DMS79 (cell line): Measurements from ENCODE around the gene DGKB.
"Not testable (repeated sequence)": the region's sequence is repeated elsewhere in the genome, so short reads cannot be mapped to it uniquely, and the experiment has no call there.

ENCODE experiments used
- DNase-seq: peaks from one replicate; lab custom pipeline; 2025; lab: John Stamatoyannopoulos, UW

The DGKB gene

DNA sequence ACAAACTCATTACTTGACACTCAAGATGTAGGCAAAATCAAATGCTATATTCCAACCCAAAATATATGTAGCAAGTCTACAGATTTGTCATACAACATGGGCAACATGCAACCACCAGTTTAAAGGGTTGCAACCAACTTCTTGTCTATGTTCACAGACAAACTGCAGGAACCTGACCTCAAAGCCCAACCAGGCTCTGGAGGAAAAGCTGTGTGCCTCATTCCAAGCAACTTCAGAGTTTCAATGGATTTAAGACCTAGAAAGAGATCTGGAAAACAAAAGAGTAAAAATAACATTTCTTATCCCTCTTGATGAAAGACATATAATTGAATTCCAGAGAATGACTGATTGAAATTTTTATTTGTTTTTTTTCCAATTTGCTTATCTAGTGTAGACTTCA is 612.6 kb downstream of the DGKB start:
- no peak for DNase-seq

DNA sequence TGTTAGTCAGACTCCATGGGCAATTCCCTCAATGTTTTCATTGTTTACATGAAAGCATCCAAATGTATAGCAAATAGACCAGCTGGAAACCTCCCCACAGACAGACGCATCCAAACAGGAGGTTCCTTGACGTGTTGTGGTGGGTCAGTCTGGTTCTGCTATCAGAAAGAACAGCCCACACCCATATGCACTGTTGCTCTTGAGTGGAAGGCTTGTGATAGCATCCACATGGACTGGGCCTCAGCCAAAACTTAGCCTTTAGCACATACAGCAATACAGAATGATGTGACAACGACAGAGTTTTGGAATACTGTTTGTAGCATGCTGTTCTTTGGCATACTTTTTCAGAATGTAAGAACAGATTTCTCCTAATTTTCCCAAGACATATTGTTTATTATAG is 613.9 kb downstream of the DGKB start:
- DNase-seq, result no peak

DNA sequence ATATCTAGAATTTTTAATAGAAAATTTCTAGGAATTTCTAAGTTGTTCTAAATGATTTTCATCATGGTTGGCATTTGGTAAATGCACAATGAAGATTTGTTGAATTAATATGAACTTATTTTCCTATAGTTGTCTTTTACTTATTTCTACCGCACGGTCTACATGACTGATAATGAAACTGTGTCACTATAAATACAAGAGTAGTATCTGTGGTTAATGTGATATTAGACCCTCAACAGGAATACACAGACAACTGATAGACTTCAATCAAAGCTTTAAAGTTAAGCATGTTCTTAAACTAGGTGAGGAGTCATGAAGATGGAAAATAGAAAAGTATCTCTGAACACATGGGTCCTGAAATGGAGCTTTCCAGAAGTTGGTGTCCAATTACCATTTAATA is 615.2 kb downstream of the DGKB start:
- DNase-seq, result no peak

DNA sequence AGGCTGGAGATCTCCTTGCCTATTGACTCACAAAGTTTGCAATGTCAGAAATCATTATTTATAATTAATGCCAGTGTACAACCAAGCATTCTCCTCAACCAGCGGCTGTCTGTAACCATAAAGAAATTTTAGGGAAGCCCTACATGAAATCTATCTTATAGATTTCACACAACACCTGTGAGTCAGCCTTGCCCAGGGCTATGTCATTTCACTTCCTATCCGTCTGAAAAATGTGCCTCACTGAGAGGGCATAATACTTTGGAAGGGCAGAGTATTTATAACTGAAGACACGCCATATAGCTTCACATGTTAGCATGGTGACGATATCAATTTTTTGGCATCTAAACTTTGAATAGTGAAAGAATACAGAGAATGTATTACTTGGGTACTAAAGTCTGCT is 616.5 kb downstream of the DGKB start:
- DNase-seq, result no peak

DNA sequence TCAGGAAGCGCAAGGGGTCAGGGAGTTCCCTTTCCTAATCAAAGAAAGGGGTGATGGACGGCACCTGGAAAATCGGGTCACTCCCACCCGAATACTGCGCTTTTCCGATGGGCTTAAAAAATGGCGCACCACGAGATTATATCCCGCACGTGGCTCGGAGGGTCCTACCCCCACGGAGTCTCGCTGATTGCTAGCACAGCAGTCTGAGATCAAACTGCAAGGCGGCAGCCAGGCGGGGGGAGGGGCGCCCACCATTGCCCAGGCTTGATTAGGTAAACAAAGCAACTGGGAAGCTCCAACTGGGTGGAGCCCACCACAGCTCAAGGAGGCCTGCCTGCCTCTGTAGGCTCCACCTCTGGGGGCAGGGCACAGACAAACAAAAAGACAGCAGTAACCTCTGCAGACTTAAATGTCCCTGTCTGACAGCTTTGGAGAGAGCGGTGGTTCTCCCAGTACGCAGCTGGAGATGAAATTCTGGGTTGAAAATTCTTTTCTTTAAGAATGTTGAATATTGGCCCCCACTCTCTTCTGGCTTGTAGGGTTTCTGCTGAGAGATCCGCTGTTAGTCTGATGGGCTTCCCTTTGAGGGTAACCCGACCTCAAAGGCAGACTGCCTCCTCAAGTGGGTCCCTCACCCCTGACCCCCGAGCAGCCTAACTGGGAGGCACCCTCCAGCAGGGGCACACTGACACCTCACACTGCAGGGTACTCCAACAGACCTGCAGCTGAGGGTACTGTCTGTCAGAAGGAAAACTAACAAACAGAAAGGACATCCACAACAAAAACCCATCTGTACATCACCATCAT is 623.3 kb downstream of the DGKB start:
- DNase-seq, result not testable (repeated sequence)

DNA sequence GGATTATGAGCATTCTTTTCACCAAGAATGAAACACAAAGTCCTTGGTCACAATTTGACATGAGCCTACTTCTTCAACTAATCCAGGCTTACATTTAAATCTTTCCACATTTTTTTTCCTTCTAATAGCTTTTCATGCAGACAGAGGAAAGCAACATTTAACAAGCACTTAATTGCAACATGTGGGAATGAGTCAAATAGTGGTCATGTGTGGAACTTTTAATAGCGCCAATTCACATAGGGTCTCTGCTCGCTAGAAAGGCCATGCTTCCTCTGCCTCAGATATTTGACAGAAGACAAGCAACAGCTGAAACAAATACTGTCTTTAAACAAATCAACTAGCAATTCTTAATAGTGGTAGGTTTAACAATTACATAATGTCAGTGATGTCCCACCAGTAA is 627.2 kb downstream of the DGKB start:
- DNase-seq, result no peak

DNA sequence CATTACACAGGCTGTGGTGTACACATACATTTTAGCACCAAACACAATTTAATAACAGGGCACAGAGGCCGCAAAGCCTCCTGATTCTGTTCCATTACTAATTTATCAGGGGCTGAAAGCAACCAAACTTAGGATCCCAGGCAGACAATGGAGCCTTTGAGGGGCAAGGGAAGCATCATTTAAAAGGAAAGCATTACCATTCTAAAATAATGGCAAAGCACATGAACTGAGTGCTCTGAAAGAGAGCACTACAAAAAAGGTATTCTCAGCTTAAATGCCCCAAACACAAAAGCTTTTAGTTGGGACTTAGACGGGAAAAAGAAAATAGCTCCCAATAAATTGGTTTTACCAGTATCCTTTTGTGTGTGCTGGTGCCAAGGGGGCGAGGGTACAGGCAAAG is 631.1 kb downstream of the DGKB start:
- no peak for DNase-seq

DNA sequence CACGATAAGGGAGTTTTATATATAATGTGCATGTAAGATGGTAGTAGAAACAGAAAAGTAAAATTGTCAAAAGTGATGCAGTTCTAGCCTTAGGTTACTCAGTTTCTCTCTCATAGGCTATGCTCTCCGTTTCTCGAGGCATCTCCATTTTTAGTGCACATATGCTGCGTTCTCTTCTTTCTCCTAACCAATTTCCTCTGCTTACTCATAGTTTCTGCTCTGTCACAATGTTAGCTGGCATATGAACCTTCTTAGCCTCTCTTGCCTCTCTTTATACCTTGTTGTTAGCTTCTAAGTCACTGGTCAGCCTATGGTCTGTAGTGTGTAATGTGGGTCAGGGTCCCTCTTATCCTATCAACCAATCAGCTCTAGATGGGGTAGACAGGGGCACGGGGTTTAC is 632.5 kb downstream of the DGKB start:
- no peak for DNase-seq

DNA sequence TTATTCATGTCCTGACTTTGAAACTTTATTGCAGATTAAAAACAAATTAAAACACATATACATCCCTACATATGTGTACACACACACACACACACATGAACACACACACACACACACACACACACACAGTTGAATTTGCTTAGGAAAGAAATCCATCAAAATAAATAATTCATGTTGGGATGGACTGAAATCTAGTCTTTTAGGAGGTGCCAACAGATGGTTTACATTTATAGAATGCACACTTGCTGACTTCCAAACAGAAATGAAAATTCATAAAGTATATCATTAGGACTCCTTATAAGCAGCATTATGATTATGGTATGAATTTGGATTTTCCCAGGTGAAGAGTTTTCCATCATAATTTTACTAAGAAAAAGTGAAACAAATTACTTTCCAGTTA is 642.5 kb downstream of the DGKB start:
- DNase-seq, result no peak

DNA sequence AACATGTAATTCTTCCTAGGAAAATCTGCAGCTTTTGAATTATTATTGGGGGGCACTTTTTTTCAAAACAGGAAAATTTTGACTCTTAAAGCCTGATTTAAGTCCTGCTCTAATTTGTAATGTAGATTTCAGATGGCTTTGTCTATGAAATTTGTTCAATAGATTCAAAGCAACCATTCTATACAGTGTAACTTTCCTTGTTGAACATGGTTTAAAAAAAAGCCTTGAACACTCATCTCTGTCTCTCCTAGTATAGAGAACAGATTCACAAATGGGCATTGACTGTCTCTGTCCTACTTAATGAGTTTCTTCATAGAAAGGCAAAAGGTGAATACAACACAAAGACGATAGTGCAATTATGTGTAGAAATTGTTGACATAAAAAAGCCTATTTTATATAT is 643.7 kb downstream of the DGKB start:
- DNase-seq, result no peak

DNA sequence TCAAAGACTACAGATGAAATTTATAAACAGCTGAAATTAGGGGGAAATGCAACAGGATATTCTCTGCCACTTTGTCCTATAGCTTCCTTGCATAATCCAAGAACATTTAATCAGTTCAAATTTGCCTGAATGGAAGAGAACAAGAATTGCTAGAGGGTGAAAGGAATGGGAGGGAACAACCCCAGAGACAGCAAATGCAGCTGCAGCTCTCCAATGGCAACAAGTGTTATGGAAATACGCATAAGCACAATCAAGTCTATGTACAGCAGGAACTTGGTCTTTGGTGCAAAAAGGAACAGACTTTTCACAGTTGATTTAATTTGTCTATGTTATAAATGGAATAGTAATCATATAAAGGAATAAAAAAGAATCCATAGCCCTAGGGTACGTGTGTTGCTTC is 644.1 kb downstream of the DGKB start:
- DNase-seq, result no peak

DNA sequence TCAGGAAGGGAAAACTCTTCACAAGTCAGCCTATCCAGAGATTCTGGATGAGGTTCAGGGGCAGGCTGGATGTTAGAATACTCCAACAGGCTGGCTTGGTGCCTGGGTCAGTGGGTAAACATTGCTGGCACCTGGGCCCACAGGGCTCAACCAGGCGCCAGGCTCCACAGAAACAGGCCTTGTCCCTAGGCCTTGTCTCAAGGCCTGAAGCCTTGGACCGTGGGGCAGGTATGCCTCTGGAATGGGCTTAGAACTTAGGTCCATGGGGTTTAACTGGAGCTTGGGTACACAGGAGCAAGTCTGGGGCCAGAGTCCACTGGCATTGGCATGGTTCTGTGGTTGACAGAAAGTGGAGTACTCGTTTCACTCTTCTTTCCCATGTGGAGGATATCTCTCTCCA is 650.1 kb downstream of the DGKB start:
- no peak for DNase-seq

DNA sequence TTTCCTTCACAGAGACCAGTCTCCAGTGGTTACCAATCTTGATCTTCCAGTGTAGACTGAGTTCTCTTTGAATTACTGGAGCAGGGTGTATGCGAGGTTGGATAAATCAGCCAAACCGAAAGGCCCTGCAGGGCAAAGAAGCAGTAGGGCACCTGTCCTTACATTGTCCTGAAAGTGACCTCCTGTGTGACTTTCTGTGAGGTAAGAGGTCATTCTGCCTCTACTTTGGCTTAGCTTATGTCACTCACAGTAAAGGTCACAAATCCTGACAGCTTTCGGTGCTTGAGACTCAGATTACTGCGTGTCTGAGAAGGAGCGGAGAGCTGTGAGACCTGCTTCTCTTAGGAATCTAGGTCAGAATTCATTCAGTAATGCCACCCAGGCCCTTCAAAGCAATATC is 660.4 kb downstream of the DGKB start:
- no peak for DNase-seq

DNA sequence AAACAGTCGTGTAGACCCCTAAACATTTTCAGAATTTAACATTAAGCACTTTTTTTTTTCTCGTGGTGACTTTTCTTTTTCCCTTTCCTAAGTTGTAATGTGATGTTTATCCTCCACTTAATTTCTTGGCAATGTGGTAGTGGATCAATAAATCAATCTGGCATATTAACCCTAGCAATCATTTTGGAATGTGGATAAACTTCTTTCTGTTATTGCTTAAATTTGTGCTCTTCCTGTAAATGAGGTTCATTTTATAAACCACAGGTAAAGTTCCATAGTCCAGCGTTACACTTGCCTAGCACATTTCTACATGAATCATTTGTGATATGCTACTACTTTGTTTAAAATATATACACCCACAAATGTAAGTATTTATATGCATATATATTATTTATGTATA is 665.7 kb downstream of the DGKB start:
- DNase-seq, result no peak

DNA sequence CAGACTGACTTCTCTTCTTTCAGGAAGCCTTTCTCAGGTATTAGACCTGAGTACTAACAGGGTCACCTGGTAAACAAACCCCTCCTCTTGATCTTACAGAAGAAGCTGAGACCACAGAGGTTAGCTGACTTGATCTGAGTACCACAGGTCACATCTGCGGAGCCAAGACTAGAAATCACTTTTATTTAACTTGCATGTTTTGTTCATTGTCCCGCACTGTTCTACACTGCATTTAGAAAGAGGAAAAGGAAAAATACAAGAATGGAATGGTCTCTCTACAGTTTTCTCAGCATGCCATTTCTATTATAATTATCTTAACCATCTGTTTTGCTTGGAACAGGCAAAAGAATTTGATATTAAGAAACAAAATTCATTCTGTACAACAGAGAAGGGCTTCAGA is 667.5 kb downstream of the DGKB start:
- no peak for DNase-seq

DNA sequence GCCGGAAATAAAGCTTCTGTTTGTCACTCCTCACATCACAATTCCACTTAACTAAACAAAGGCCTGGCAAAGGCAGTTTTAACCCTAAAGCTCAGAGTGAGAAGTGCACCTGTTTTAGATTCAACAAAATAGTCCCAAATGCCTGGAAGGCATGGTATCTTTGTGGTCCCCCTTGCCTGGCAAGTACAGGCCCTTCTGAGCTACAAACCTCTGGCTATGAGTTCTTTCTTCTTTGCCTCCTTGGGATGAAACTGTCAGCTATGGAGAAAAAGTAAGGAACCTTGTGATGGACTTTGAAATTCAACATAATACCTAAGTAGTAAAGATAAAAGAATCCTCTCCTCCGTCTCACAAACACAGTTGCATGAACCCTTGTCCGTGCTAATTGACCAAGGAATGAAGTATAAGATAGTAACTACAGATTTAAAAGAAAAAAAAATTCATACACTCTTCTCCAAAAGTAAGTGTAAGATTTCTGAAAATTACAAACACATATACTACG is 668.6 kb downstream of the DGKB start:
- no peak for DNase-seq

DNA sequence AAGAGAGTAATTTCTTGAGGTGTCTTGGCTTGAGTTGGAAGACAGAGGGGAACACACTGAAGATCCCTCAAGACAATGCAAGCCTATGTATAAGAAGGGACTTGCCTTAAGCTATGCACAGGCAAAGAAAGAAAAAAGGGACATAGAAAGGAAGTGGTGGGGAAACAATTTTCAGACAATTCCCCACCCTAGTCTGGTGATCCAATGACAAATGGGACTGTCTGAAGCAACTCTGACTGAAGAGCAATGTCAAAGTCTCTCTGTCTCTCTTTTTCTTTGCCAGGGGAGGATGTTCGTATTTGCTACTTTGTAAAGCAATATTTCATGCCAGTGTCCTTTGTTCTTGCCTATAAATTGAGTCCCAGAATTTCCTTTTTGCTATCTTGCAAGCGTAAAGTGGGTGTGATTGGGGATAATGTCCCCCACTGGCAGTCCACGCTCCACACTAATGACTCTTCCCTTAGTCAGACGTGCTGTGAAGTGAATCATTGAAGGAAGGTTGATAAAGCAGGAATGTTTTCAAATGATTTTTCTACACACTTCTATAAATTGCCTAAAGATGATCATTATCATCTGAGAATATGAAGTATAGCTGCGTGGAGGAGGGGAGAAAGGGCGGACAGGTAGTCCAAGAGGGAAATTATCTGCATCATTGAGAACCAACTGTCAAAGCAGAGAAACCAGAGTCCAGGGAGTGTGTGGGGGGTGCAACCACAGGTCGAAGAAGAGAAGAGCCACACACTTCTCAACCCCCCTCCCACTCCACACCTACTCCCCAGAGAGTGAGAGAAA is 669.3 kb downstream of the DGKB start:
- no peak for DNase-seq

DNA sequence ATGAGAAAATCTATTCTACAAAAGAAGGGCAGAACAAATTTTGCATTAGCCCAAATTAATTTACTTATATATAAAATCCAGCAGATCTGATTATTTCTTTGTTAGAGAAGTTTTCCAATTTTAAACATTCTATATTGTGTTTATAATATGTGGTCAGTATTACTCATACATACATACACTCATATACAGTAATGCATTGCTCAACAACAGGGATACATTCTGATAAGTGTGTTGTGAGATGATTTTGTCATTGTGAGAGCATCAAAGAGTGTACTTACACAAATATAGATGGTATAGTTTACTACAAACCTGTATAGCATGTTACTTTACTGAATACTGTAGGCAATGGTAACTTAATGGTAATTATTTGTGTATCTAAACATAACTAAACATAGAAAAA is 673.5 kb downstream of the DGKB start:
- DNase-seq, result no peak

DNA sequence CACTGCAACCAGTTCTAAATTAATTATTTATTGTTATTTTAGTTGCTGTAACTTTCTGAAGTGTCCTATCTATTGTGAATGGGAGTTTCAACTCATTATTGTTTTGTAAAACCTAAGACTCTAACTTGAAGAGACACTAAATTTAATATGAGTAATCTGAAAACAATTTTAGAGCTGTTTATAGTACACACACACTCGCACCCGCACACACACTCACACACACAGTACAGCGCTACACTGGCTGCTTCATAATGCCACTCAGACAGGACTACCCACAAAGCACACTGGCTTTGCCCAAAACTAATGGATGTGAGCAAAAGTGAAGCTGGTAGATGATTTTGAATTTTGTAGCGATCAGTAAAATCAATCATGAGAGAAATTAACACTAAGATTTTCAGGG is 674.2 kb downstream of the DGKB start:
- no peak for DNase-seq

DNA sequence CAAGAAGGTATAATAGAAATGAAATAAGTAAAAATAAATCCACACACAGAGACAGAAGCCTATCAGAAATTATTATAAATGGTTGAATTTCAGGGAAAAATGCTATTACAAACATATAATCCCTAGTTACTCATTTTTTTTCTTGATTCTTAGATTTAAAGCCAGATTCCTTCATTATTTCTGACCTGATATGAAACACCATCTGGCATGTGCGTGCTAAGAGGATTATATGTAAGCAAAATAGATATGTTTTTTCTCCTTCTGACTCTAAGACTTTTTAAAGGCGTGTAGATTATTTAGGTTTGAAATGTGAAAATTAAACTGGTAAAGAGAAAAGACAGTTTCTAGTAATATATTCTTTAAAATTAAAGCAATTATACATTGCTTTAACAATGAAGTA is 676.4 kb downstream of the DGKB start:
- DNase-seq, result no peak

DNA sequence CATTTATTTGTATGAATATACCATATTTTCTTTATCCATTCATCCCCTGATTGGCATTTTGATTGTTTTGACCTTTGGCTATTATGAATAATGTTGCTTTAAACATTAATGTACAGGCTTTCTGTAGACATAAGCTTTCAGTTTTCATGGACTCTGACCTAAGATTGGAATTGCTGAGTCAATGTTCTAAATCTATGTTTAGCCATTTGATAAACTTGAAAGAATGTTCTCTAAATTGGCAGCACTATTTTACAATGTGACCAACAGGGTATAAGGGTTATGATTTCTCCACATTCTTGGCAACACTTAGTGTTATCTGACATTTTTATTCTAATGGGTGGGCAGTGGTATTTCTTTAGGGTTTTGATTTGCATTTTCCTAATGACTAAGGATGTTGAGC is 683.4 kb downstream of the DGKB start:
- DNase-seq, result no peak

DNA sequence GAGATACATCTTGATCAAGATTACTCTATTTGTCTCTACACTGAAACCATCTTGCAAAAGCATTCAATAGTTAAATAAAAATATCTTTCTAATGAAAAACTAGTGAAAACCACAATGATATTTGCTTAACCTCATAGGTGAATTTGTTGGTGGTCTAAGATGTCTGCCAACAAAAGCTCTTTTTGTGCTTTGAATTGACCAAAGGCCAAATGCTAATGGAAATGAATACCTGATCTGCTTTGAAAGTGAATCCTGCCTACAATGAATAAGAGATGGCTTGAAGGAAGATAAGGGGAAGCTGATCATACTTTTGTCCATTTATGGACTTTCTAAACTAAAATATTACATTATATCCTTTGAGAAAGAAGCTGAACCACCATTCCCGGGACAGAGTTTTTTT is 684.2 kb downstream of the DGKB start:
- DNase-seq, result no peak

DNA sequence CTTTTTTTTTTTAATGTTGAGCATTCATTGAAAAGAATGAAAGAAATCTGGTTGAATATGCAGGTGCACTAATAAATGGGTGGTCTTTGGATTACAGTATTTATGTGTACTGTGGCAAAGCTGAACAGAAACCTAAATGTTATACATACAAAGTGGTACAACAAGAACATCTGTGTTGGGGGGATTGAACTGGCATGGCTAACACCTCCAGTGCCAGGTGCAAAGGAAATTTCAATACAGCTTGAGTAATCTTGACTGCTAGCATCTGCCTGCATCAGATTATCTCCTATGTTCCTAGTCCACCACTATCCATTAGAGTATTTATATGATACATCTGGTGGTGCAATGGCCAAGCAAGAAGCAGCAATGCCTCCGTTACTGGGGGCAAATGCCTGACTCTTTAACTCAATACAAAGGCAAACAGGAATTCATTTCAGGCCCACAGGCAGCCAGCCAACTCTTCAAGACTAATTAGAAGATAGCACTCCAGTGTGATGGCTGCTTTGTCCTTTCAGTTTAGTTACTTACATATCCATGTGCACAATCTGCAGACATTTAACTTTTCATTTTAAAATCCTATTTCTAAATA is 692.6 kb downstream of the DGKB start:
- DNase-seq, result no peak
